GM13976 (cell line): ENCODE results near the gene HS6ST1.

ENCODE experiments used
- DNase-seq: peaks from one replicate; pipeline ENCODE4 v3.0.0; 2012; ENCODE audit warnings: low spot score
- in situ Hi-C: fragments of 300-500 bp; cut with MboI; formaldehyde crosslinking; loops from one replicate; pipeline ENCODE4 v1.12.0; 2022; ENCODE audit warnings: low sequenced_read_pairs, mixed read lengths, inconsistent platforms; ENCODE audit not compliant: unreplicated experiment
- TF ChIP-seq, protein P1 (sequence below): IDR thresholded peaks from 2 replicates; pipeline ENCODE4 v1.5.1; 2012; ENCODE audit warnings: borderline replicate concordance, mild to moderate bottlenecking; ENCODE audit not compliant: insufficient read depth; ENCODE audit errors: extremely low read depth, missing control alignments, control extremely low read depth

HS6ST1 gene

DNA sequence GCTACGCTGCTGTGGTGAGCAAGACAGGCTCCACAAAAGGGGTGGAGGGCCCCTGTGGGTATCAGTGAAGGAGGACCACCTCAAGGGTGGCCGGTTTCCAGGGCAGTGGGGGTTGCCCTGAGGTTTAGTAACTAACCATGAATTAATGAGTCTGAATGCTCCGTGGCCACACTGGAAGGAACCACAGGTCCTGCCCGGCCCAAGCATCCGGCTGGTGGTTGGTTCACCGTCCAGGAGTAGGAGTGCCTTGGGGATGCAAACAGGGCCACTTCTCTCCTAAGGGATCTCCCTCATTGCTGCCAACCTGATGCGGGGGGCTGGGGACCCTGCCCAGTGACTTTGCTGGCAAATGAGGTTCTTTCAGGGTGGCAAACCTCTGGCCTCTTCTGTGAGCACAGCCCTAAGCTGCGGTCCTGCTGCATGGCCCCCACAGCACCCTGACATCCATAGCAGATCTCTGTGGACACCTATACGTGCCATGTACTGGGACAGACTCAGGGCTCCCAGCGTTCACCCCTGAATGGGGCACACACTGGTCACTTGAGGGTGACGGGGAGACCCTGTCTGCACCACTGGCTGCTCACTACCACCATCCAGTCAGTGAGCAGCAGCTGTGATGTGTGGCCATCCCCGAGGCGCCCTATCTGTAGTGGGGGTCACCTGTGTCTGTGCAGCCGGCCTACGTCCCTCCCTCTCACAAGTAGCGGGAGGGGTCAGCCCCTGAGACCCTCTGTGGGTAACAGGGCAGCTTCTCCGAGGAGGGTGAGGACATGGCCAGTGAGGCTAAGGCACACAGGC lies 41.6 kb downstream of the HS6ST1 start:
- no peak for DNase-seq
- in situ Hi-C loops: no loop called here
- TF ChIP-seq, protein P1, sequence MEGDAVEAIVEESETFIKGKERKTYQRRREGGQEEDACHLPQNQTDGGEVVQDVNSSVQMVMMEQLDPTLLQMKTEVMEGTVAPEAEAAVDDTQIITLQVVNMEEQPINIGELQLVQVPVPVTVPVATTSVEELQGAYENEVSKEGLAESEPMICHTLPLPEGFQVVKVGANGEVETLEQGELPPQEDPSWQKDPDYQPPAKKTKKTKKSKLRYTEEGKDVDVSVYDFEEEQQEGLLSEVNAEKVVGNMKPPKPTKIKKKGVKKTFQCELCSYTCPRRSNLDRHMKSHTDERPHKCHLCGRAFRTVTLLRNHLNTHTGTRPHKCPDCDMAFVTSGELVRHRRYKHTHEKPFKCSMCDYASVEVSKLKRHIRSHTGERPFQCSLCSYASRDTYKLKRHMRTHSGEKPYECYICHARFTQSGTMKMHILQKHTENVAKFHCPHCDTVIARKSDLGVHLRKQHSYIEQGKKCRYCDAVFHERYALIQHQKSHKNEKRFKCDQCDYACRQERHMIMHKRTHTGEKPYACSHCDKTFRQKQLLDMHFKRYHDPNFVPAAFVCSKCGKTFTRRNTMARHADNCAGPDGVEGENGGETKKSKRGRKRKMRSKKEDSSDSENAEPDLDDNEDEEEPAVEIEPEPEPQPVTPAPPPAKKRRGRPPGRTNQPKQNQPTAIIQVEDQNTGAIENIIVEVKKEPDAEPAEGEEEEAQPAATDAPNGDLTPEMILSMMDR: no peak

DNA sequence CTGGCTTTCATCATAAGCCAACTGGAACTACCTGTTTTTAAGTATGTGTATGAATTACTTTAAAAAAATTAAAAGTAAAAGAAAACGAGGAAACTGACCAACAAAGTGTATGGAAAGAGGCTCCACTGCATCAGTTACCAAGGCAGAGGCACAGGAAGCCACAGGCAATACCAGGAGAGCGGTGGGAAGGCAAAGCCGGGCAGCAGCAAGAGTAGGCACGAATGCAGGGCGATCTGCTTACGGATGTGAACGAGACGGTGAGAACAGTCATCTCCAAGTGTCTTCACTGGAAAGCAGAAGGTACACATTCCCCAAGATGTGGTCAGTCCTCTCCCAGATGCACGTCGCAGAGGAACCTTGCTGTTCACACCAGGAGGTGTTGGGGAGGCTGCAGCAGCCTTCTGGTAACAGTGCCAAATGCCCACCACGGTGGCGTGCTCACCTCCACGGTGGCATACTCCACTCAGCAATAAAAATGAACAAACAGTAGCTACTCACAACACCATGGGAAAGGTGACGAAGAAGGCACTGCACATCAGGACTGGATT lies 43.1 kb downstream of the HS6ST1 start:
- in situ Hi-C loops: no loop called here
- DNase-seq: no peak
- TF ChIP-seq, protein P1: no peak

DNA sequence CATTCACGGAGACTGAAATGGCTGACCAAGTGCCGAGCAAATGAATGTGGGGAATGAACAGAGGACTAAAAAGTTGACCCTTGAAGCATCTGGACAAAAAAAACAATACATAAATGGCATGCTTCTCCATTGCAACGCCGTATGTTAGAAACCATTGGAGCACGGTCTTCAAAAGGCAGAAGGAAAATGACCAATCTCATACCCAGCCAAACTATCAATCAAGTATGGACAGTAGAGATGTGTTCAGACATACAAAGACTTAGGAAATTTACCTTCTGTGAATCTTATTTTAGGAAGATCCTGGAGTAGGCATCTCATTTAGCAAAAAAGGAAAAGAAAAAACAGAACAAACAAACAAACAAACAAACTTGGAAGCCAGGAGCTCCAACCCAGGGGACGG lies 44.5 kb downstream of the HS6ST1 start:
- in situ Hi-C loops: no loop called here
- TF ChIP-seq, protein P1: no peak
- DNase-seq: no peak

DNA sequence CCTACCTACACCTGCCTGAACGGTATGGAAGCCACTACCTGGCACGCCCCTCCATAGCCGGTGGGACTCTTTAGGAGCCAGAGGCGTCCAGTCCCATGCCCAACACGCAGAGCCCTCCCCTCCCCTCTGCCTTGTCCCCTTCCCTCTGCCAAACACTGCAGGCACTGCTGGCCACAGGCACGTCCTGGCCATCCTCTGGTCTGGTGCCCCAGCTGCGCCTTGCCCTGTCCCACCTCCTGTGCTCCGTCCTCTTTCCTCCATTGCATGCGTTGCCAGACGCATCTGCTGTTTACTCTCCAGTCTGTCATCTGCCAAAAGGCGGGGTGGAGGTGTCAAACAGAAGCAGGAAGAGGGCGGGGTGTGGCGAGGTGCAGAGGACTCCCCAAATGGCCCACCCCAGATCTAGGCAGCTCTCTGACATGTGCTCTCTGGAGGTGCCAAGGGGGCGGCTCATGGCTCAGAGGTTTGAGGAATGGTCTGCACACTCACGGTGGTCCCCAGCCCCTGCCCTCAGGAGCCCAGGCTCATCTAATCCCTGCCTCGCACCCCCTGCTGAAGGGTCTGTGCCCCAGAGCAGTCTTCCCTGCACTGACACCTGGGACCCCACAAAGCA lies 45.1 kb downstream of the HS6ST1 start:
- in situ Hi-C loops: no loop called here
- DNase-seq: no peak
- TF ChIP-seq, protein P1: no peak

DNA sequence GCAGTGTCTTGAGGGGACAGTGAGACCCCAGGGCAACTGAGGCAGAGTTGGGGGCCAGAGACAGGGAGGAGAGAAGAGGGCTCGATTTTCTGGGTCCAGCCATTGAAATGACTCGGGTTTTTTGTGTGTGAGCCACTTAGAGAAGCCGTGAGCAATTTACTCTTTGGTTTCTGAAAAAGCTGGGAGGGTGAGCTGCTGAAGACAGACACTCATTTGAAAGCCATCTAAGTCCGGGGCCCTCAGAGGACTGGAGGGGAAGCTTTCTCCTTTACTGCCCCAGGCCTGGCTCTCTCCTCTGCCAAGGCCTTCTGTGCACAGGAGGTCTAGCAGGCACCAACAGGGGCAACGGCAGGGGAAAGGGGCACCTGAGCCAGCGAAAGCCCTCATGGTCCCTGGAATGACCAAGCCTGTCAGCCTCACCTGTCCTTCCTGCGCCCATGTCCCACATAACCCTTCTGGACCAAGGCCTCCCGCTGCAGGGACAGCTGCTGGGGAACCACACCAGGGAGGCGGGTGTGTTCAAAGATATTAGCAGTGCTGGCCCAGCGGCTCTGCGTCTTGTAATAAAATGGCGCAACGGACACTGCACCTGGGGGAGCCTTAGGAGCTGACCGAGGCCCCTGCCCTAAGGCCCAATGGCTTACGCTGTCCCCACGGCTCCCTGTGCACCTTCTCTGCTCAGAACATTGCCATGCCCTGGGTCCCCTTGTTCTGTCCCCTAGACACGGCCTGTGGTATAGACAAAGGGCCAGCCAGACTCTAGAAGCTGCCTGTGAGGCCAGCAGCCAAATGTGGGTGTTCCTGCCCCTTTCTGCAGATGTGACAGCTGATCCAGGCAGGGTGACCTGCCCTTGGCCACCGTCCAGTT lies 45.8 kb downstream of the HS6ST1 start:
- TF ChIP-seq, protein P1: no peak
- in situ Hi-C loops: no loop called here
- no peak for DNase-seq

DNA sequence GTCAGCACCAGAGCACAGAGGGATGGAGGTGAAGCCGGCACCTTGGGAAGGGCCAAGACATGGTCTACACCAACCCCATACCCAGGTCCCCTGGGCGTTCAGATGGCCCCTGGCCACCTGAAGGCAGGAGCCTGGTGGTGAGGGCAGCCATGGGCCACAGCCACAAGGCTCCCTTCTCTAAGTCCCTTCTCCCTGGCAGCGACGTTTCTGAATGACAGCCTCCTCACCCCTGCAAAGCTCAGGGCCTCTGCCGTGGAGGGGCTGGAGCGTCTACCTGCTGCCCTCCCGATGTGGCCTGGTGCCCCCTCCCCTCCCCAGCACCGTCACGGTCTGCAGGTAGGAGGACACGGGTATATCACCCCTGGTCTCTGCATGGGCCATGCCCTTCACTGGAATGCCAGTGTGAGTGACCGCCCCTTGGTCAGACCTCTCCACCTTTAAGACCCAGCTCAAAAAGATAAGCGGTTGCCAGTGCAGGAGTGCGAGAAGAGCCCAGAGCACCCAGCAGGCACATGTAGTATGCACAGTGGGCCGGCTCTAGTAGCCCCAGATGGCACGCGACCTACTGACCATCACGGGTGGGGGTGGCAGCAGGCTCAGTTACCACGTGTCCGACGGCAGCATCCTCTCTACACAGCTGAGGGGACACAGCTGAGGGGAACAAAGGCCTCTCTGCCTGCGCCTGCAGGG lies 46.6 kb downstream of the HS6ST1 start:
- in situ Hi-C loops: no loop called here
- TF ChIP-seq, protein P1: no peak
- DNase-seq: no peak
